GM12878 (cell line): Measurements from ENCODE around the gene FRAS1.

Source experiments
- BACH1 ChIP-seq: fragments of 450-650 bp; IDR thresholded peaks from 2 replicates; pipeline ENCODE4 v1.6.1; 2017; ENCODE audit warnings: mild to moderate bottlenecking, borderline replicate concordance
- CBX3 ChIP-seq: fragments of 200-600 bp; sonication (generic); IDR thresholded peaks from 2 replicates; pipeline ENCODE4 v1.6.1; 2016; ENCODE audit warnings: low read depth, borderline replicate concordance
- CTCF ChIP-seq, 3 experiments: IDR thresholded peaks in 2 of 3; conservative IDR thresholded peaks in 1 of 3; 2 replicates each; pipeline ENCODE4 v1.5.1; 2011; ENCODE audit warnings: low read depth in 3 of 3, low read length in 3 of 3, mild to moderate bottlenecking in 3 of 3, control low read depth in 2 of 3, moderate library complexity in 2 of 3, inconsistent platforms in 1 of 3, mixed read lengths in 1 of 3; ENCODE audit not compliant: control insufficient read depth in 2 of 3, insufficient read depth in 1 of 3; ENCODE audit errors: extremely low read depth in 1 of 3
- EP300 ChIP-seq, 2 experiments: fragments of 150-350 bp in 1 of 2; IDR thresholded peaks; 2 replicates each; pipeline ENCODE4 v1.6.1; 2011 to 2012; ENCODE audit warnings: low read depth in 2 of 2, low read length in 2 of 2, borderline replicate concordance in 1 of 2, improper control_type of control experiment in 1 of 2, inconsistent platforms in 1 of 2; ENCODE audit not compliant: control insufficient read depth in 1 of 2
- EZH2 ChIP-seq: IDR thresholded peaks from 2 replicates; pipeline ENCODE4 v1.6.1; 2012; ENCODE audit warnings: low read depth, mild to moderate bottlenecking, control low read depth, inconsistent platforms, low read length, borderline replicate concordance; ENCODE audit not compliant: control insufficient read depth
- FOXM1 ChIP-seq: IDR thresholded peaks from 2 replicates; pipeline ENCODE4 v1.6.1; 2012; ENCODE audit warnings: low read depth, mild to moderate bottlenecking, inconsistent platforms, low read length, moderate library complexity
- KDM1A ChIP-seq: fragments of 200-600 bp; sonication (generic); IDR thresholded peaks from 2 replicates; pipeline ENCODE4 v1.6.1; 2016; ENCODE audit warnings: borderline replicate concordance
- POLR2A ChIP-seq: IDR thresholded peaks from 2 replicates; pipeline ENCODE4 v1.6.1; 2011; ENCODE audit warnings: low read depth, mild to moderate bottlenecking, low read length
- POLR2AphosphoS5 ChIP-seq: IDR thresholded peaks from 2 replicates; pipeline ENCODE4 v1.6.1; 2011; ENCODE audit warnings: mild to moderate bottlenecking, low read length, inconsistent platforms
- POU2F2 ChIP-seq: IDR thresholded peaks from 3 replicates; pipeline ENCODE4 v1.6.1; 2011; ENCODE audit warnings: low read depth, mild to moderate bottlenecking, low read length, borderline replicate concordance
- RAD21 ChIP-seq: IDR thresholded peaks from 2 replicates; pipeline ENCODE4 v1.6.1; 2011; ENCODE audit warnings: mild to moderate bottlenecking, low read depth, low read length, moderate library complexity; ENCODE audit not compliant: insufficient read depth
- RCOR1 ChIP-seq: conservative IDR thresholded peaks from 2 replicates; pipeline ENCODE4 v1.6.1; 2012; ENCODE audit warnings: low read depth, low read length, improper control_type of control experiment
- ZNF622 ChIP-seq: fragments of 450-650 bp; IDR thresholded peaks from 2 replicates; pipeline ENCODE4 v1.6.1; 2017; ENCODE audit warnings: mild to moderate bottlenecking, inconsistent platforms
- ZSCAN29 ChIP-seq: fragments of 450-650 bp; IDR thresholded peaks from 2 replicates; pipeline ENCODE4 v1.6.1; 2017; ENCODE audit warnings: mild to moderate bottlenecking, moderate library complexity

- TF ChIP-seq KDM1A (no peak), EP300 (IDR thresholded peaks at IDR 0.05; ENCODE audit: borderline replicate concordance in 1 of 2, control insufficient read depth in 1 of 2, low read depth in 2 of 2, low read length in 2 of 2) (no peak), ZSCAN29 (no peak), CBX3 (no peak), CTCF (IDR thresholded peaks at IDR 0.05 in 2 of 3, conservative IDR thresholded peaks at IDR 0.05 in 1 of 3; ENCODE audit: control insufficient read depth in 2 of 3, extremely low read depth in 1 of 3, insufficient read depth in 1 of 3, low read depth in 3 of 3, low read length in 3 of 3) (no peak), RAD21 (no peak), FOXM1 (no peak), POLR2AphosphoS5 (no peak), ZNF622 (no peak), RCOR1 (no peak), POU2F2 (no peak), POLR2A (no peak), BACH1 (no peak), EZH2 (no peak)
Measured at GRCh38 chr4:78519962-78520361, 462.8 kb downstream of the FRAS1 start.
